Calu3 (cell line): ENCODE data around the gene RTN4R. TPM values are rescaled to one million over a fixed set of nuclear protein-coding genes. Genes with fewer than 3 reads are reported as not detected.
"Not testable (repeated sequence)": the region's sequence is repeated elsewhere in the genome, so short reads cannot be mapped to it uniquely, and the experiment has no call there.

Experiments
- Bru-seq: library from RNA; stranded (reverse); fragments of 400-500 nt; gene quantifications from one replicate; lab custom pipeline; 2021; lab: Mats Ljungman, UMichigan
- BruChase-seq, 2 experiments: library from RNA; stranded (reverse); fragments of 400-500 nt; gene quantifications; one replicate each; lab custom pipeline; 2021; lab: Mats Ljungman, UMichigan
- BruUV-seq: library from RNA; stranded (reverse); fragments of 400-500 nt; replicated peaks from 2 replicates; lab custom pipeline; 2021; lab: Mats Ljungman, UMichigan
- CTCF ChIA-PET: fragments of 300-600 bp; sonication (Branson Sonifier 250); formaldehyde crosslinking; loops from one replicate; lab custom pipeline; 2022; ENCODE audit warnings: antibody characterized with exemption; lab: Charles Lee
- DNase-seq: peaks from one replicate; pipeline ENCODE4 v3.0.0; 2022
- H3K27ac Mint-ChIP-seq: one replicate; pipeline ENCODE4 v1.8.0; 2022; ENCODE audit warnings: mixed read lengths; ENCODE audit not compliant: unreplicated experiment
- H3K27me3 Mint-ChIP-seq: one replicate; pipeline ENCODE4 v1.8.0; 2022; ENCODE audit warnings: mixed read lengths; ENCODE audit not compliant: unreplicated experiment
- H3K36me3 Mint-ChIP-seq: one replicate; pipeline ENCODE4 v1.8.0; 2022; ENCODE audit warnings: mild to moderate bottlenecking, moderate library complexity, mixed read lengths; ENCODE audit not compliant: insufficient read depth, unreplicated experiment
- H3K4me1 Mint-ChIP-seq: one replicate; pipeline ENCODE4 v1.8.0; 2022; ENCODE audit warnings: mild to moderate bottlenecking, low read depth, mixed read lengths; ENCODE audit not compliant: unreplicated experiment
- H3K4me3 Mint-ChIP-seq: one replicate; pipeline ENCODE4 v1.8.0; 2022; ENCODE audit warnings: mild to moderate bottlenecking, low read depth, moderate library complexity, mixed read lengths; ENCODE audit not compliant: unreplicated experiment
- H3K9me3 Mint-ChIP-seq: one replicate; pipeline ENCODE4 v1.8.0; 2022; ENCODE audit warnings: low read depth, mixed read lengths; ENCODE audit not compliant: unreplicated experiment
- intact Hi-C: fragments of 100-400 bp; cut with micrococcal nuclease; formaldehyde crosslinking; loops from one replicate; pipeline ENCODE4 v1.10.0; 2022; ENCODE audit not compliant: unreplicated experiment
- long read RNA-seq: library from polyadenylated mRNA; stranded (forward); transcript quantifications from one replicate; pipeline ENCODE4 v2.0.0, GENCODE V29; 2022
- total RNA-seq: library from RNA; stranded (reverse); gene quantifications from 2 replicates; pipeline ENCODE4 v1.2.3, GENCODE V29; 2022
- TF ChIP-seq, protein P1 (sequence below): fragments of 200-600 bp; IDR thresholded peaks from one replicate; pipeline ENCODE4 v1.8.0; 2022; ENCODE audit warnings: antibody characterized with exemption; ENCODE audit not compliant: unreplicated experiment

The RTN4R gene
- total RNA-seq = 4.1 and 4.2 TPM in 2 replicates
- percentile 24 among the genes with signal in this experiment for Bru-seq, nascent RNA
- percentile 15 among the genes with signal in this experiment for BruChase-seq, experiment 1, labeled RNA remaining after a 6-hour chase
- percentile 25 among the genes with signal in this experiment for BruChase-seq, experiment 2, labeled RNA remaining after a 2-hour chase
- long read RNA-seq, transcript RTN4R-201 (2 exons, 2,157 nt) = major isoform, 5 of 6 reads
- long read RNA-seq, partial matches to known transcripts = 0 of 6 reads
- long read RNA-seq, other reads (novel, unspliced or antisense) = 1 of 6 reads

DNA sequence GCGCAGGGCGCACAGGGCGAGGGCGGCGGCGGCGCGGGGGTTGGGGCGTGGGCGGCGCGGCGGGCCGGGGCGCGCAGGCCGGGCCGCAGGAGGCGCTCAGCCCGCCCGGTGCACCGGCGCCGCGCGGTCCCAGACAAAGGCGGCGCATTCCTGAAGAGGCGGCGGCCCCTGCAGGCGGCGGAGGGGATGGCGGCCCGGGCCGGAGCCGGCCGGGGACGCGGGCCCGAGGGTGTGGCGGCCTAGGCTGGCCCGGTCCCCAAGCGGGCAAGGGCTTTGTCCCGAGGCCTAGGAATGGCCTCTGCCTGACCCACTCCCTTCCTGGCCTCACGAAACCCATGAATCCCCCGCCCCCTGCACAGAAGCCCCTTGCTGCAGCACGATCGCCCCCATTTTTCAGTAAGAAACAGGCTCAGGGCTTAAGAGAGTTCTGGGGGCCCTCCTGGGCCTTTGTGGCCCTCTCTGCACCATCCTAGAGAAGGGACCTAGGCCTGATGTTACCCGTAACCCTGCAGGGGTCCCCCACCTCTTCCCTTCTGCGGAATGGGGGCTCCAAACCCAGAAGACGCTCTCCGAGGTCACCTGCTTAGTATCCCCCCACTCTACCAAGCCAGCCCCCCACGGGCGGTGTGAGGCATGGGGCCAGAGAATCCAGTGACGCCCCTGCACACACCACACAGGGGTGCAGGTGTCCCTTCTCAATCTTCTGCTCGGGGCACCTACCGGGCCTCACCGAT is at the start of gene RTN4R:
Gene RTN4R, minus strand, starts transcription at position 40 of the 734 bp plus-strand sequence. CDS start 226 bp downstream, outside the sequence.
- H3K36me3 Mint-ChIP-seq = peaks cover 29% of the 10 kb centered on the region
- TF ChIP-seq, protein P1, sequence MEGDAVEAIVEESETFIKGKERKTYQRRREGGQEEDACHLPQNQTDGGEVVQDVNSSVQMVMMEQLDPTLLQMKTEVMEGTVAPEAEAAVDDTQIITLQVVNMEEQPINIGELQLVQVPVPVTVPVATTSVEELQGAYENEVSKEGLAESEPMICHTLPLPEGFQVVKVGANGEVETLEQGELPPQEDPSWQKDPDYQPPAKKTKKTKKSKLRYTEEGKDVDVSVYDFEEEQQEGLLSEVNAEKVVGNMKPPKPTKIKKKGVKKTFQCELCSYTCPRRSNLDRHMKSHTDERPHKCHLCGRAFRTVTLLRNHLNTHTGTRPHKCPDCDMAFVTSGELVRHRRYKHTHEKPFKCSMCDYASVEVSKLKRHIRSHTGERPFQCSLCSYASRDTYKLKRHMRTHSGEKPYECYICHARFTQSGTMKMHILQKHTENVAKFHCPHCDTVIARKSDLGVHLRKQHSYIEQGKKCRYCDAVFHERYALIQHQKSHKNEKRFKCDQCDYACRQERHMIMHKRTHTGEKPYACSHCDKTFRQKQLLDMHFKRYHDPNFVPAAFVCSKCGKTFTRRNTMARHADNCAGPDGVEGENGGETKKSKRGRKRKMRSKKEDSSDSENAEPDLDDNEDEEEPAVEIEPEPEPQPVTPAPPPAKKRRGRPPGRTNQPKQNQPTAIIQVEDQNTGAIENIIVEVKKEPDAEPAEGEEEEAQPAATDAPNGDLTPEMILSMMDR = peak; percentile 68
- no peaks in the 10 kb centered on the region for H3K27me3 Mint-ChIP-seq
- CTCF ChIA-PET = interaction anchor here (0.7 kb wide), 1 partner anchor 67 kb away, joined by 3 read pairs; no protein-coding TSS in a partner anchor
- BruUV-seq = no TSS peak
- no peaks in the 10 kb centered on the region for H3K9me3 Mint-ChIP-seq
- peak within 1 kb of the TSS; percentile 63 for H3K4me3 Mint-ChIP-seq
- intact Hi-C loops = no loop called here
- no peaks in the 10 kb centered on the region for H3K4me1 Mint-ChIP-seq
- peak; percentile 80 for DNase-seq
- peak within 1 kb of the TSS; percentile 37 for H3K27ac Mint-ChIP-seq

DNA sequence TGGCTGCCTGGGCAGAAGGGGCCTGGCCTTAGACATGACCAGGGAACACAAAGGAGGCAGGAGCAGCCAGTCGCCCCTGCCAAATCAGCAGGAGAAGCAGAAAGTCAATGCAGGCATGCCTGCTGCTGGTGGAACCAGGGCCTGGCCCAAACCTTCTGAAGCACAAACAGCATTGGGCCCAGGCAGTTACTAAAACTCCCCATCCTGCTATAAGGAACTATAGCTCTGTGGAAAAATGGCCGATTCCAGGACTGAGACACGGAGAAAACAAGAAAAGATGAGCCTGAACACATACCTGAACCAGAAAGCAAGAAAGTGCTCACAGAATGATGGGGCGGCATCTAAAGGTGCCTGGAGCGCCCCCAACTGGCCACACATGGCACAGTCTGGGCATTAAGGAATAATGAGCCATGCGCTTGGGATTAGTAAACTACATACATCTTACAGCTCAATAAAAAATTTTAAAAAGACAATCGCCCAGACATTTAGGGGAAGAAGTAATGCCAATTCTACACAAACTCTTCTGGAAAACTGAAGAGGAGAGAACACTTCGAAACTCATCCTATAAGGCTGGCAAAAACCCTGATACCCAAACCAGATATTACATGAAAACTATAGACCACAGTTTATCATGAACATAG is 49.4 kb upstream of the RTN4R start:
- H3K9me3 Mint-ChIP-seq, H3K4me3 Mint-ChIP-seq, H3K27me3 Mint-ChIP-seq, H3K4me1 Mint-ChIP-seq, DNase-seq, intact Hi-C loops, H3K27ac Mint-ChIP-seq, BruUV-seq: not testable (repeated sequence)
- peaks cover 29% of the 10 kb centered on the region for H3K36me3 Mint-ChIP-seq
- CTCF ChIA-PET = interaction anchor here (0.6 to 1.3 kb wide), 3 partner anchors 12 to 145 kb away, joined by 3 to 5 read pairs (median 4); no protein-coding TSS in a partner anchor

DNA sequence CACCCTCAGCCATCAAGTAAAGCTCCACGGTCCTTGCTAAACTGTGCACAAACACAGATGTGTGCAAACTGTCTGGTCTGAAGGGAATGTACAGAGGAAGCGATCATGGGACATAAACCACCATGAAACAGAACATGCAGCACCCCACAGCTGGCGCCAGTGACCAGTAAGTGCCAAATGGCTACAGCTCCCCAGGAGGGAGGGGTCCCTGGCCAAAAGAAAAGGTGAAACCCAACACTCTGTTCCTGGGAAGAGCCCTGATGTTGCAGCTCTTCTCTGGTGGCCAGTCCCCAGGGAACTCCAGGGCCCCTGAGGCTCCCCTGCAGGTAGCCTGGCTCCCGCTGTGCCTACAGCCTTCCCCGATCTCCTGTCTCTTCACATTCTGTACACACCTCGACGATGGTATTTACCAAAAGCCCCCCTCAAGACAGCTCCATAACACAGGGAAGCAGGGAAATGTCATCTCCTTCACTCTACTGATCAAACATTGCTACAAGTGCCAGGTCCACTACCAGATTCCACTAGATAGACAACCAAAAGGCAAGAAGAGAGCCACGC is 48.8 kb upstream of the RTN4R start:
- H3K4me3 Mint-ChIP-seq = no peak overlapping the region
- H3K4me1 Mint-ChIP-seq = peaks cover 7% of the 10 kb centered on the region
- H3K9me3 Mint-ChIP-seq = no peaks in the 10 kb centered on the region
- no peaks in the 10 kb centered on the region for H3K27me3 Mint-ChIP-seq
- DNase-seq = no peak
- intact Hi-C loops = no loop called here
- no TSS peak for BruUV-seq
- CTCF ChIA-PET = interaction anchor here (0.6 to 1.3 kb wide), 4 partner anchors 11 to 146 kb away, joined by 3 to 5 read pairs (median 4); no protein-coding TSS in a partner anchor
- TF ChIP-seq, protein P1 = no peak
- H3K36me3 Mint-ChIP-seq = peaks cover 30% of the 10 kb centered on the region
- no peak overlapping the region for H3K27ac Mint-ChIP-seq

DNA sequence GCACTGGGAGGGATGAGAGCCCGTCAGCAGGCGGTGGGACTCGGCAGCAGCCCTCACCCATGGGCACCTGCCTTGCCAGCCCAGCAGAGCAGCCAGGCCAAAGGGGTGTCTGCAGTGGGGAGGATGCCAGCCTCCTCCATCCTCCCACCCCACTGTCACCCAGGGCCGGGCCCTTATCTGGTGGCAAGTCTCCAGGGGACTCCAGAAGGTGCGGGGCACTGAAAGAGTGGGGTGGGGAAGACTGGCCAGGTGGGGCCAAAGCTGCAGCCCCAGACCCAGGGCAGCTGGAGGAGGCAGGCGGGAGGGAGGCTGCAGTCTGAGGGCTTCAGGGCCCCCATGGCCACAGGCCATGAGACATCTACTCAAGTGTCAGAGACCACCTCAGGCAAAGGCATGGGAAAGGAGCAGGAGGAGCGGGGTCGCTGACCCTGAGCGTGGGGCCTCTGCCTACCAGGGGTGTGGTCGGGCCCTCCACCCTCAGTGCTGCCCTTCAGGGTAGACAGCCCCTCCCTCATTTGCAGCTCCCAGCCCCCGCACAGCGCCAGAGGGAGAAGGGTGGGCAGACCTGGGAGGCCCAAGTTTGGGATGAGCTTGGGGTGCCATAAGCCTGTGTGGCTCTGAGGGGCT is 48.2 kb upstream of the RTN4R start:
- H3K4me3 Mint-ChIP-seq = no peak overlapping the region
- CTCF ChIA-PET = interaction anchor here (0.6 to 1.3 kb wide), 3 partner anchors 11 to 140 kb away, joined by 3 to 4 read pairs (median 3); no protein-coding TSS in a partner anchor
- TF ChIP-seq, protein P1 = no peak
- peaks cover 26% of the 10 kb centered on the region for H3K36me3 Mint-ChIP-seq
- no TSS peak for BruUV-seq
- DNase-seq = no peak
- intact Hi-C loops = no loop called here
- H3K27ac Mint-ChIP-seq = no peak overlapping the region
- peaks cover 7% of the 10 kb centered on the region for H3K4me1 Mint-ChIP-seq
- H3K9me3 Mint-ChIP-seq = no peaks in the 10 kb centered on the region
- H3K27me3 Mint-ChIP-seq = no peaks in the 10 kb centered on the region
